SIG-M5 treated with dmso at 0.1 percent for 504 hours (cell line): ENCODE measurements around the gene SSBP4.
A peak's percentile ranks its signal among the peaks of the same experiment; 100 is the strongest.

ENCODE experiments used
- DNase-seq: peaks from one replicate; lab custom pipeline; 2025; ENCODE audit not compliant: unreplicated experiment; lab: John Stamatoyannopoulos, UW

SSBP4 gene

GRCh38 chr19:18419699-18420460, 682 bp downstream of the SSBP4 start:
- peak; percentile 20 for DNase-seq

- no peak for DNase-seq
Observed at GRCh38 chr19:18420930-18421329, 1.7 kb downstream of the SSBP4 start.

- no peak for DNase-seq
Observed at GRCh38 chr19:18421371-18421959, 2.3 kb downstream of the SSBP4 start.

GRCh38 chr19:18422530-18423191, 3.5 kb downstream of the SSBP4 start:
- no peak for DNase-seq

GRCh38 chr19:18423258-18424020, 4.2 kb downstream of the SSBP4 start:
- no peak for DNase-seq

- no peak for DNase-seq
Observed at GRCh38 chr19:18424122-18424889, 5.1 kb downstream of the SSBP4 start.

- no peak for DNase-seq
Observed at GRCh38 chr19:18424890-18425514, 5.8 kb downstream of the SSBP4 start.

GRCh38 chr19:18425515-18426415, 6.6 kb downstream of the SSBP4 start:
- DNase-seq = peak; percentile 20

- DNase-seq = no peak
Observed at GRCh38 chr19:18426416-18426767, 7.2 kb downstream of the SSBP4 start.

- no peak for DNase-seq
Observed at GRCh38 chr19:18427080-18427742, 8.0 kb downstream of the SSBP4 start.

GRCh38 chr19:18427743-18428113, 8.5 kb downstream of the SSBP4 start:
- no peak for DNase-seq

GRCh38 chr19:18428173-18428786, 9.1 kb downstream of the SSBP4 start:
- DNase-seq = no peak

- DNase-seq = no peak
Observed at GRCh38 chr19:18428787-18429674, 9.8 kb downstream of the SSBP4 start.

- no peak for DNase-seq
Observed at GRCh38 chr19:18429717-18430416, 10.7 kb downstream of the SSBP4 start.

- no peak for DNase-seq
Observed at GRCh38 chr19:18430417-18431144, 11.4 kb downstream of the SSBP4 start.
